Natural killer cell (primary cell): ENCODE data around the gene HDAC4. TPM values are rescaled to one million over a fixed set of nuclear protein-coding genes. Genes with fewer than 3 reads are reported as not detected.

ENCODE experiments used
- ATAC-seq, 3 donors: fragments of 150-1000 bp in 2 of 3; fragments of 200-7000 bp in 1 of 3; cut with Tn5 transposase; 1 replicate in 1 of 3; 2 replicates in 2 of 3; pipeline ENCODE4 v1.10.0; 2021; ENCODE audit warnings: mild to moderate bottlenecking in 2 of 3, moderate library complexity in 2 of 3
- DNase-seq, 2 donors: peaks; one replicate each; pipeline versions ENCODE4 v3.0.0 to v3.0.0-alpha.2; 2013 to 2021; ENCODE audit warnings: mixed read lengths in 1 of 2
- H3K27ac ChIP-seq: one replicate; pipeline ENCODE4 v1.5.1; 2013; ENCODE audit warnings: mild to moderate bottlenecking, low read length
- H3K27me3 ChIP-seq: one replicate; pipeline ENCODE4 v1.6.1; 2013; ENCODE audit warnings: low read length; ENCODE audit not compliant: control insufficient read depth, insufficient read depth
- H3K36me3 ChIP-seq: one replicate; pipeline ENCODE4 v1.6.1; 2013; ENCODE audit warnings: low read length; ENCODE audit not compliant: control insufficient read depth, insufficient read depth
- H3K4me1 ChIP-seq: one replicate; pipeline ENCODE4 v1.6.1; 2013; ENCODE audit warnings: low read length; ENCODE audit not compliant: control insufficient read depth, insufficient read depth
- H3K4me3 ChIP-seq: one replicate; pipeline ENCODE4 v1.5.1; 2013; ENCODE audit warnings: low read length
- H3K9me3 ChIP-seq: one replicate; pipeline ENCODE4 v1.6.1; 2013; ENCODE audit warnings: low read length; ENCODE audit not compliant: control insufficient read depth, insufficient read depth
- H3K27ac Mint-ChIP-seq, 2 donors: one replicate each; pipeline ENCODE4 v1.8.0; 2022; ENCODE audit warnings: mild to moderate bottlenecking in 2 of 2, mixed read lengths in 2 of 2, moderate library complexity in 1 of 2
- H3K27me3 Mint-ChIP-seq, 2 donors: one replicate each; pipeline ENCODE4 v1.8.0; 2022; ENCODE audit warnings: low read depth in 2 of 2, mixed read lengths in 2 of 2
- H3K36me3 Mint-ChIP-seq: one replicate; pipeline ENCODE4 v1.8.0; 2022; ENCODE audit warnings: mixed read lengths
- H3K4me1 Mint-ChIP-seq, 2 donors: one replicate each; pipeline ENCODE4 v1.8.0; 2022; ENCODE audit warnings: mixed read lengths in 2 of 2
- H3K4me3 Mint-ChIP-seq: one replicate; pipeline ENCODE4 v1.8.0; 2022; ENCODE audit warnings: mild to moderate bottlenecking, moderate library complexity, mixed read lengths
- H3K9me3 Mint-ChIP-seq, 2 donors: one replicate each; pipeline ENCODE4 v1.8.0; 2022; ENCODE audit warnings: mixed read lengths in 2 of 2
- WGBS: methylation state at CpG from one replicate; pipeline ENCODE4 v1.1.7; 2013; ENCODE audit warnings: missing lambda C conversion rate; ENCODE audit not compliant: insufficient coverage; 5-methylcytosine and 5-hydroxymethylcytosine counted together
- intact Hi-C: fragments of 100-400 bp; cut with micrococcal nuclease; formaldehyde crosslinking; loops from one replicate; pipeline ENCODE4 v1.14.2; 2022
- total RNA-seq, 4 donors: library from RNA; stranded (reverse); fragments of 120-200 nt in 1 of 4; gene quantifications; one replicate each; pipeline versions ENCODE4 v1.2.3 to v1.2.4, GENCODE V29; 2013 to 2022
- TF ChIP-seq, protein P1 (sequence below): fragments of 200-600 bp; IDR thresholded peaks from one replicate; pipeline ENCODE4 v1.8.0; 2022; ENCODE audit warnings: antibody characterized with exemption

Gene HDAC4
- total RNA-seq, 3 donors from 2014 or later (not counting 1 experiment from before 2014, with no cell fraction given), result 74.9 to 105 (median 100) TPM

GRCh38 chr2:239375278-239376061, 25.4 kb downstream of the HDAC4 start:
- Histone ChIP-seq H3K4me3 (no peak overlapping the region), H3K9me3 (no peaks in the 10 kb centered on the region), H3K27me3 (no peaks in the 10 kb centered on the region), H3K27ac (no peak overlapping the region), H3K36me3 (peaks cover 4% of the 10 kb centered on the region), H3K4me1 (peaks cover 7% of the 10 kb centered on the region)
- intact Hi-C loops, result no loop called here
- Mint-ChIP-seq H3K36me3 (no peaks in the 10 kb centered on the region), H3K4me3 (no peak overlapping the region), H3K4me1 (peaks cover 11 to 17% of the 10 kb centered on the region in 2 donors), H3K27ac (no peak overlapping the region), H3K27me3 (no peaks in the 10 kb centered on the region), H3K9me3 (no peaks in the 10 kb centered on the region)
- 95% methylated on average over 30 of the region's 31 CpGs for WGBS
- ATAC-seq (no peak), DNase-seq (peak in 1 of 2 donors; percentile 13)
- TF ChIP-seq, protein P1, sequence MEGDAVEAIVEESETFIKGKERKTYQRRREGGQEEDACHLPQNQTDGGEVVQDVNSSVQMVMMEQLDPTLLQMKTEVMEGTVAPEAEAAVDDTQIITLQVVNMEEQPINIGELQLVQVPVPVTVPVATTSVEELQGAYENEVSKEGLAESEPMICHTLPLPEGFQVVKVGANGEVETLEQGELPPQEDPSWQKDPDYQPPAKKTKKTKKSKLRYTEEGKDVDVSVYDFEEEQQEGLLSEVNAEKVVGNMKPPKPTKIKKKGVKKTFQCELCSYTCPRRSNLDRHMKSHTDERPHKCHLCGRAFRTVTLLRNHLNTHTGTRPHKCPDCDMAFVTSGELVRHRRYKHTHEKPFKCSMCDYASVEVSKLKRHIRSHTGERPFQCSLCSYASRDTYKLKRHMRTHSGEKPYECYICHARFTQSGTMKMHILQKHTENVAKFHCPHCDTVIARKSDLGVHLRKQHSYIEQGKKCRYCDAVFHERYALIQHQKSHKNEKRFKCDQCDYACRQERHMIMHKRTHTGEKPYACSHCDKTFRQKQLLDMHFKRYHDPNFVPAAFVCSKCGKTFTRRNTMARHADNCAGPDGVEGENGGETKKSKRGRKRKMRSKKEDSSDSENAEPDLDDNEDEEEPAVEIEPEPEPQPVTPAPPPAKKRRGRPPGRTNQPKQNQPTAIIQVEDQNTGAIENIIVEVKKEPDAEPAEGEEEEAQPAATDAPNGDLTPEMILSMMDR, result no peak

GRCh38 chr2:239374896-239375277, 25.9 kb downstream of the HDAC4 start:
- 97% methylated on average over 13 of the region's 13 CpGs for WGBS
- H3K27me3 Mint-ChIP-seq, result no peaks in the 10 kb centered on the region
- TF ChIP-seq, protein P1, result no peak
- no peak overlapping the region for H3K4me3 ChIP-seq
- H3K4me3 Mint-ChIP-seq, result no peak overlapping the region
- H3K36me3 Mint-ChIP-seq, result no peaks in the 10 kb centered on the region
- H3K27ac ChIP-seq, result no peak overlapping the region
- DNase-seq (no peak), ATAC-seq (no peak)
- H3K27ac Mint-ChIP-seq, result no peak overlapping the region
- no peaks in the 10 kb centered on the region for H3K9me3 Mint-ChIP-seq
- H3K4me1 ChIP-seq, result peaks cover 10% of the 10 kb centered on the region
- H3K36me3 ChIP-seq, result peaks cover 4% of the 10 kb centered on the region
- no peaks in the 10 kb centered on the region for H3K9me3 ChIP-seq
- H3K27me3 ChIP-seq, result no peaks in the 10 kb centered on the region
- peaks cover 6 to 11% of the 10 kb centered on the region in 2 donors for H3K4me1 Mint-ChIP-seq
- intact Hi-C loops, result no loop called here

DNA sequence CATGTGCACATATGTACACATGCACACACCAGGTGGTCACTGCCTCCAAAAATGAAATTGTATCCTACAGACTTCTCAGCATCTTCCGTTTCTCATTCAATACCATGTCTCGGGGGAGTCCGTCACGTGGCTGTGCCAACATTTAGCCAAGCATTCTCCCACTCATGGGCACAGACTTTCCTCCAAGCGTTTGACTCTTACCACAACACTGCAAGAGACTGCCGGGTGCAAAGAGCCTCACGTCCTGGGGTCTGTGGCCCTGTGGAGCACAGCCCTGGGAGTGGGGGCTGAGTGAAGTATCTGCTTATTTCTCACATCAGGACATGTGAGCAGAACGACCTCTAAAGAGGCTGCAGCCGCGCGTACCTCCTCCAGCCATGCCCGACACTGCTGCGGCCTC, 28.0 kb downstream of the HDAC4 start:
- WGBS, result 92% methylated on average over 12 of the region's 13 CpGs
- no peak overlapping the region for H3K27ac Mint-ChIP-seq
- peak in 1 of 3 donors; percentile 9 for ATAC-seq

More for the DNA sequence above, 28.0 kb downstream of the HDAC4 start:
- Histone ChIP-seq H3K36me3 (peaks cover 4% of the 10 kb centered on the region), H3K4me3 (no peak overlapping the region), H3K27ac (no peak overlapping the region), H3K4me1 (peaks cover 12% of the 10 kb centered on the region), H3K9me3 (no peaks in the 10 kb centered on the region), H3K27me3 (no peaks in the 10 kb centered on the region)
- TF ChIP-seq, protein P1, result no peak
- no peak overlapping the region for H3K4me3 Mint-ChIP-seq
- no peaks in the 10 kb centered on the region for H3K9me3 Mint-ChIP-seq
- peaks cover 0 to 8% of the 10 kb centered on the region in 2 donors for H3K4me1 Mint-ChIP-seq
- peak in 1 of 2 donors; percentile 5 for DNase-seq
- intact Hi-C loops, result no loop called here
- no peaks in the 10 kb centered on the region for H3K27me3 Mint-ChIP-seq
- H3K36me3 Mint-ChIP-seq, result no peaks in the 10 kb centered on the region
